CD14-positive monocyte (primary cell): ENCODE measurements around the gene ADAMTS15. TPM values are rescaled to one million over a fixed set of nuclear protein-coding genes. Genes with fewer than 3 reads are reported as not detected.

Experiments used
- DNase-seq, 3 donors: peaks; one replicate each; pipeline ENCODE4 v3.0.0-alpha.2; 2011 to 2022
- H2AFZ ChIP-seq: 2 replicates; pipeline ENCODE4 v1.6.0; 2012; ENCODE audit warnings: mild to moderate bottlenecking, low read depth, low read length, inconsistent platforms; ENCODE audit not compliant: insufficient read depth, poor library complexity, severe bottlenecking
- H3K27ac ChIP-seq, 2 donors: 1 replicate in 1 of 2; 2 replicates in 1 of 2; pipeline ENCODE4 v1.5.1; 2012 to 2013; ENCODE audit warnings: low read length in 2 of 2, control low read depth in 1 of 2, inconsistent platforms in 1 of 2, low read depth in 1 of 2, mild to moderate bottlenecking in 1 of 2
- H3K27me3 ChIP-seq, 2 donors: one replicate each; pipeline versions ENCODE4 v1.6.0 to v1.6.1; 2011 to 2013; ENCODE audit warnings: low read length in 2 of 2; ENCODE audit not compliant: control insufficient read depth in 2 of 2, insufficient read depth in 2 of 2
- H3K36me3 ChIP-seq, 2 donors: replicated peaks in 1 of 2; 1 replicate in 1 of 2; 2 replicates in 1 of 2; pipeline versions ENCODE4 v1.5.1 to v1.6.1; 2012 to 2013; ENCODE audit warnings: low read length in 2 of 2, control low read depth in 1 of 2, inconsistent platforms in 1 of 2, mild to moderate bottlenecking in 1 of 2; ENCODE audit not compliant: insufficient read depth in 2 of 2, control insufficient read depth in 1 of 2
- H3K4me1 ChIP-seq, 2 donors: 1 replicate in 1 of 2; 2 replicates in 1 of 2; pipeline versions ENCODE4 v1.5.1 to v1.6.1; 2012 to 2013; ENCODE audit warnings: low read length in 2 of 2, control low read depth in 1 of 2, inconsistent platforms in 1 of 2, mild to moderate bottlenecking in 1 of 2, moderate library complexity in 1 of 2; ENCODE audit not compliant: insufficient read depth in 2 of 2, control insufficient read depth in 1 of 2
- H3K4me2 ChIP-seq: replicated peaks from 2 replicates; pipeline ENCODE3; 2012; ENCODE audit warnings: low read length, moderate library complexity, mild to moderate bottlenecking; ENCODE audit not compliant: poor library complexity, severe bottlenecking; ENCODE audit errors: extremely low read depth
- H3K4me3 ChIP-seq, 3 experiments: fragments of 200-600 bp in 1 of 3; sonication (generic) in 1 of 3; replicated peaks in 1 of 3; 1 replicate in 2 of 3; 2 replicates in 1 of 3; pipeline ENCODE4 v1.5.1; 2011 to 2013; ENCODE audit warnings: low read length in 3 of 3, mild to moderate bottlenecking in 3 of 3, control low read depth in 2 of 3, low read depth in 2 of 3, inconsistent platforms in 1 of 3, moderate library complexity in 1 of 3
- H3K79me2 ChIP-seq: 2 replicates; pipeline ENCODE4 v1.6.0; 2012; ENCODE audit warnings: mild to moderate bottlenecking, control low read depth, inconsistent platforms, low read length, moderate library complexity; ENCODE audit not compliant: insufficient read depth
- H3K9ac ChIP-seq: 2 replicates; pipeline ENCODE4 v1.6.0; 2017; ENCODE audit warnings: low read length, mild to moderate bottlenecking; ENCODE audit not compliant: insufficient read depth, poor library complexity, severe bottlenecking
- H3K9me3 ChIP-seq, 2 donors: replicated peaks in 1 of 2; 1 replicate in 1 of 2; 2 replicates in 1 of 2; pipeline versions ENCODE4 v1.5.1 to v1.6.1; 2012 to 2013; ENCODE audit warnings: low read length in 2 of 2, control low read depth in 1 of 2; ENCODE audit not compliant: control insufficient read depth in 1 of 2, insufficient read depth in 1 of 2
- H4K20me1 ChIP-seq: 2 replicates; pipeline ENCODE4 v1.6.0; 2012; ENCODE audit warnings: mild to moderate bottlenecking, low read length, control low read depth, moderate library complexity; ENCODE audit not compliant: insufficient read depth
- H3K27ac Mint-ChIP-seq, 7 donors: one replicate each; pipeline ENCODE4 v1.8.0; 2020; ENCODE audit warnings: mild to moderate bottlenecking in 7 of 7, mixed read lengths in 7 of 7, moderate library complexity in 6 of 7, inconsistent platforms in 2 of 7
- H3K27me3 Mint-ChIP-seq, 3 donors: one replicate each; pipeline ENCODE4 v1.8.0; 2021 to 2022; ENCODE audit warnings: low read depth in 3 of 3, mild to moderate bottlenecking in 3 of 3, mixed read lengths in 3 of 3, moderate library complexity in 3 of 3, inconsistent platforms in 1 of 3
- H3K36me3 Mint-ChIP-seq, 2 donors: one replicate each; pipeline ENCODE4 v1.8.0; 2020; ENCODE audit warnings: mixed read lengths in 2 of 2, inconsistent platforms in 1 of 2, mild to moderate bottlenecking in 1 of 2
- H3K4me1 Mint-ChIP-seq: one replicate; pipeline ENCODE4 v1.8.0; 2020; ENCODE audit warnings: mild to moderate bottlenecking, mixed read lengths
- H3K4me3 Mint-ChIP-seq, 2 donors: one replicate each; pipeline ENCODE4 v1.8.0; 2020; ENCODE audit warnings: mild to moderate bottlenecking in 2 of 2, mixed read lengths in 2 of 2, moderate library complexity in 1 of 2
- H3K9me3 Mint-ChIP-seq, 7 donors: one replicate each; pipeline ENCODE4 v1.8.0; 2020 to 2022; ENCODE audit warnings: mixed read lengths in 7 of 7, mild to moderate bottlenecking in 6 of 7, moderate library complexity in 6 of 7, inconsistent platforms in 2 of 7
- WGBS: methylation state at CpG from one replicate; pipeline ENCODE4 v1.1.5; 2013; ENCODE audit warnings: missing lambda C conversion rate; ENCODE audit not compliant: insufficient coverage; 5-methylcytosine and 5-hydroxymethylcytosine counted together
- intact Hi-C, 2 donors: fragments of 100-400 bp; cut with micrococcal nuclease; formaldehyde crosslinking; loops; one replicate each; pipeline versions ENCODE4 v1.15.0 to v1.15.1; 2023
- polyA plus RNA-seq, 3 donors: library from polyadenylated mRNA; depleted of rRNA in 1 of 3; unstranded in 2 of 3; stranded (reverse) in 1 of 3; fragments of 300-500 nt in 2 of 3; fragments of >200 nt in 1 of 3; fragmentation: Illumina TruSeq in 2 of 3; gene quantifications; 1 replicate in 2 of 3; 2 replicates in 1 of 3; pipeline ENCODE4 v1.2.3, GENCODE V29; 2012 to 2021
- TF ChIP-seq, protein P1 (sequence below): fragments of 200-600 bp; IDR thresholded peaks from one replicate; pipeline ENCODE4 v1.8.0; 2022; ENCODE audit warnings: antibody characterized with exemption, mild to moderate bottlenecking

ADAMTS15 gene
- polyA plus RNA-seq, 3 donors, result not detected

DNA sequence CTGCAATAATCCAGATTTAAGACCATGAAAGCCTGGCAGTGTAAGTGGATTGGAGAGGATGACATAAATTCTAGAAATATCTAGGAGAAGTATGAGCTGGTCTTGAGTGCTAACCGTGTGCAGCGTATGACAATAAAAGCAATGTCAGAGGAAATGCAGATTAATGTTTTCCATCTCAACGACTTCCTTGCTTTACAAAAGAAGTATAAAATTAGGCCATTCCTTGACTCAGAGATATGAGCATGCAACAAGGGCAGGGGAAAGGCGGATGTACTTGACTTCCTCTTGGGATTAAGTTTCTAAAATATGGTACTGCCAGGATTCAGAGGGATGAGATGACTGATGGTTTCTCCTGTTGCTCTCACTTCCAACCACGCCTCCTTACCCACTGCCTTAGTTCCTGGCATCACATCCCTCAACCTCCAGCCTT is 32.3 kb downstream of the ADAMTS15 start:
- Histone ChIP-seq H3K79me2 (no peaks in the 10 kb centered on the region), H3K4me3 (no peak overlapping the region), H3K4me1 (no peaks in the 10 kb centered on the region), H4K20me1 (no peaks in the 10 kb centered on the region), H3K9ac (no peak overlapping the region), H3K4me2 (no peak overlapping the region), H3K27me3 (no peaks in the 10 kb centered on the region), H3K27ac (no peak overlapping the region), H2AFZ (no peak overlapping the region), H3K9me3 (no peaks in the 10 kb centered on the region), H3K36me3 (no peaks in the 10 kb centered on the region)
- Mint-ChIP-seq H3K4me3 (no peak overlapping the region), H3K27ac (no peak overlapping the region), H3K4me1 (no peaks in the 10 kb centered on the region), H3K9me3 (peaks cover 0 to 2% (median 0%) of the 10 kb centered on the region in 7 donors), H3K27me3 (peaks cover 0 to 2% (median 1%) of the 10 kb centered on the region in 3 donors), H3K36me3 (no peaks in the 10 kb centered on the region)
- TF ChIP-seq, protein P1, sequence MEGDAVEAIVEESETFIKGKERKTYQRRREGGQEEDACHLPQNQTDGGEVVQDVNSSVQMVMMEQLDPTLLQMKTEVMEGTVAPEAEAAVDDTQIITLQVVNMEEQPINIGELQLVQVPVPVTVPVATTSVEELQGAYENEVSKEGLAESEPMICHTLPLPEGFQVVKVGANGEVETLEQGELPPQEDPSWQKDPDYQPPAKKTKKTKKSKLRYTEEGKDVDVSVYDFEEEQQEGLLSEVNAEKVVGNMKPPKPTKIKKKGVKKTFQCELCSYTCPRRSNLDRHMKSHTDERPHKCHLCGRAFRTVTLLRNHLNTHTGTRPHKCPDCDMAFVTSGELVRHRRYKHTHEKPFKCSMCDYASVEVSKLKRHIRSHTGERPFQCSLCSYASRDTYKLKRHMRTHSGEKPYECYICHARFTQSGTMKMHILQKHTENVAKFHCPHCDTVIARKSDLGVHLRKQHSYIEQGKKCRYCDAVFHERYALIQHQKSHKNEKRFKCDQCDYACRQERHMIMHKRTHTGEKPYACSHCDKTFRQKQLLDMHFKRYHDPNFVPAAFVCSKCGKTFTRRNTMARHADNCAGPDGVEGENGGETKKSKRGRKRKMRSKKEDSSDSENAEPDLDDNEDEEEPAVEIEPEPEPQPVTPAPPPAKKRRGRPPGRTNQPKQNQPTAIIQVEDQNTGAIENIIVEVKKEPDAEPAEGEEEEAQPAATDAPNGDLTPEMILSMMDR, result no peak
- WGBS, result no CpG with 5 or more reads among the region's 5 CpGs
- intact Hi-C loops, result no loop called here
- DNase-seq, result no peak

DNA sequence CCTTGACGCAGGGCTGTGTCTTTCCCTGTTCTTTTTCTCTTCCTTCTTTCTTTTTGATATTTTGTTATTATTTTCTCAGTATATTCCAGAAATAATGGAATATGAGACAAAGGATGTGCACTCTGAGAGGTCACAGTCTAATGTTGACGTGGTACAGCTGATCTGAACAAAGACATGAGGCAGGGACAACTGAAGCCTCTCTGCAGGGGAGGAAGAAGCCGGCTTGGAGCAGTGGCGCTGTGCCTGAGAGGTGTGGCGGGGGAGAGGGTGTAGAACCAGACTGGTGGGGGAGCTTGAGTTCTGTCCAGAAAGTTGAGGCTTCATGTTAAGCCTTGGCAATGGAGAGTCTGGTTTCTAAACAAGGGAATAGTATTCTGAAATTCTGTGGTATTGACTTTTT is 34.7 kb downstream of the ADAMTS15 start:
- H3K36me3 ChIP-seq, result no peaks in the 10 kb centered on the region
- Mint-ChIP-seq H3K27ac (no peak overlapping the region), H3K4me3 (no peak overlapping the region), H3K9me3 (peaks cover 0 to 4% (median 2%) of the 10 kb centered on the region in 7 donors), H3K36me3 (no peaks in the 10 kb centered on the region), H3K27me3 (peaks cover 0 to 4% (median 3%) of the 10 kb centered on the region in 3 donors), H3K4me1 (no peaks in the 10 kb centered on the region)
- 96% methylated on average over 4 of the region's 5 CpGs for WGBS
- H4K20me1 ChIP-seq, result no peaks in the 10 kb centered on the region
- no peaks in the 10 kb centered on the region for H3K79me2 ChIP-seq
- no peak overlapping the region for H3K9ac ChIP-seq
- TF ChIP-seq, protein P1, result no peak
- no peaks in the 10 kb centered on the region for H3K9me3 ChIP-seq
- no peak overlapping the region for H3K4me2 ChIP-seq
- intact Hi-C loops, result no loop called here
- no peaks in the 10 kb centered on the region for H3K4me1 ChIP-seq
- no peaks in the 10 kb centered on the region for H3K27me3 ChIP-seq
- no peak overlapping the region for H2AFZ ChIP-seq
- no peak overlapping the region for H3K27ac ChIP-seq
- H3K4me3 ChIP-seq, result no peak overlapping the region
- no peak for DNase-seq
